ENCODE measurements around the gene TXNIP.

The TXNIP gene

DNA sequence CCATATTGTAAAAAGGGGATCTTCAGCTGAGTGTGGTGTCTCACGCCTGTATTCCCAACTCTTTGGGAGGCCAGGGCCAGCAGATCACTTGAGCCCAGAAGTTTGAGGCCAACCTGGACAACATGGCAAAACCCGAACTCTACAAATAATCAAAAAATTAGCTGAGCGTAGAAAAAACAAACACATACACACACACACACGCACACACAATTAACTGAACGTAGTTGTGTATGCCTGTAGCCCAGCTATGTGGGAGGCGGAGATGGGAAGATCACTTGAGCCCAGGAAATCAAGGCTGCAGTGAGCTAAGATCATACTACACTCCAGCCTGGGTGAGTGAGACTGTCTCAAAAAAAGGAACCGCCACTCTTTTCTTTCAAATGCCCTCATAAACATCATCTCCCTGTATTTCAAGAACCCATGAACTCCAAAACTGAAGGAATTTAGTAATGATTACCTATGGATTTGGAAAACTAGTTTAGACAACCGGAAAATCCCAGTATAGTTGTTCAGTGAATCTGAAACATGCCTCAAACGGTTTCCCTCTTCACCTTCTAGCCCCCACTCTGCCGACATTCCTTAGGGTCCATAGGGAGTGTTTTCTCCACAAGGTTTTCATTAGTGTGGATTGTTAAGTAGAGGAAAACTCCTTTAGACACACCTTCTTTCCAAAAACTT, 4.5 kb downstream of the TXNIP start:
- in situ Hi-C loops (cut with HindIII; ENCODE audit: low pct_ligation_motif_present, low pct_unique_long_range_greater_than_20kb, low sequenced_read_pairs): no loop called here
- no peak for DNase-seq

DNA sequence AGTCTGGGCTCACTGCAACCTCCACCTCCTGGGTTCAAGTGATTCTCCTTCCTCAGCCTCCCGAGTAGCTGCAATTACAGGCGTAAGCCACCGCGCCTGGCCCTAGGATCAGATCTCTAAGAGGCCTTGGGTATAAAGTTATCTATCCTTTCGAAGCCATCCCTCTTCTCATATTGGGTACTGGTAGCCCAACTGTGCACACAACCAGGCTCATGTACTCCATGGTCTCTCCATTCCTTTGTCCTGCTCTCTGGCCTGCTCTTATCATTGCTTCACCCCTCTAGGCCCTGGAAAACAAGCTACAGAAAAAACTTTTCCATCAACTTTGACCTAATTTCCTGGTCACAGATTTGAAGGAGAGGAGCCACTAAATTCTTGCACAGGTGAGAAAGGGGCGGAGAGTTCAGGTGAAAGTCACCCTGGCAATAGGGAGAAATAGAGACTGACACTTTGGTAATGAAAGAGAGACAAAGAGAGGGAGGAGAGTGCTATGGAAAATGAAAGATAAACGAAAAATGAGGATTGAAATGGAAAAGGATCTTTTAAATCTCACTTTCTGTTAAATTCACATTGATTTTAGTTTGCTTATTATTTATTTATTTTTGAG, 6.0 kb downstream of the TXNIP start:
- in situ Hi-C loops (cut with HindIII; ENCODE audit: low pct_ligation_motif_present, low pct_unique_long_range_greater_than_20kb, low sequenced_read_pairs): no loop called here
- no peak for DNase-seq

DNA sequence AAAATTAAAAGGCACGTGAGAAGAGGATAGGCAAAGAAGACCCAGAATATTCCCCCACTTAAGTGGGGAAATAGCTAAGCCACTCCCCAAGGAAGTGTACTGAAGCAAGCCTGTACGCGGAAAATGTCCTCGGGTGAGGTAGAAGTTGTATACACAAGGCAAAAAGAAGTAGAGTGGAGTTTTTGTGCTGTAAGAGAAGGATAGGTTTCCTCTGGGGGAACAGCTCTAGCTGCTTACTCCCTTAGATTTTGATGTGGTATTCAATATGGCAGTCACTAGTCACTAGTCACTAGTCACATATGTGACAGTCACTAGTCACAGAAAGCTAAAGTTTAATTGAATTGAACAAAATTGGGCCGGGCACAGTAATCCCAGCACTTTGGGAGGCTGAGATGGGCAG, 7.6 kb downstream of the TXNIP start:
- in situ Hi-C loops (cut with HindIII; ENCODE audit: low pct_ligation_motif_present, low pct_unique_long_range_greater_than_20kb, low sequenced_read_pairs): no loop called here
- no peak for DNase-seq

DNA sequence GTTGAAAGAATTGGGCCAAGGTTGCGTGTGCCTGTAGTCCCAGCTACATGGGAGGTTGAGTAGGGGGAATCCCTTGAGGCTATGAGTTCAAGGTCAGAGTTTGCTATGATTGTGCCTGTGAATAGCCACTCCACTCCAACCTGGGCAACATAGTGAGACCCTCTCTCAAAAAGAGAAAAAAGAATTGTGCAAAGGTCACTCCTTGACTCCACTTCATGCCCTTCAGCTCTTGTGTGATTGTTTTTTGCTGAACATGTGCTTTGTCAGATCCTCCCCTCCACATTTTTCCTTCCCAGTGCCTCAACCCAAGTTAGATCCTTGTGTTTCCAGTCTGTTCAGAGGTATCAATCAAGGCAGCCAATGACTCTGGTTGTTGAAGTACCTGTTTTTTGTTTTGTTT, 8.5 kb downstream of the TXNIP start:
- no peak for DNase-seq
- in situ Hi-C loops (cut with HindIII; ENCODE audit: low pct_ligation_motif_present, low pct_unique_long_range_greater_than_20kb, low sequenced_read_pairs): no loop called here

DNA sequence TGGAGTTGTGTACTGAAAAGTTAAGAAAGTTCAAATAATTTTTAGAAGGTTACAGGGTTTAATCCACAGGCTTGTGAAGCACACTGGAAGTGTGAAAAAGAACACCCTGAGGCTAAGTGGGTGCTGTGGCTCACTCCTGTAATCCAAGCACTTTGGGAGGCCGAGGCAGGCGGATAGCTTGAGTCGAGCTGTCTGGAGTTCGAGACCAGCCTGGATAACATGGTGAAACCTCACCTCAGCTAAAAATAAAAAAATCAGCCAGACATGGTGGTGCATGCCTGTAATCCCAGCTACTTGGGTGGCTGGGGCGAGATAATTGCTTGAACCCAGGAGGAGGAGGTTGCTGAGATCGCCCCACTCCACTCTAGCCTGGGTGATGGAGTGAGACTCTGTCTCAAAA, 9.8 kb downstream of the TXNIP start:
- DNase-seq: no peak
- in situ Hi-C loops (cut with HindIII; ENCODE audit: low pct_ligation_motif_present, low pct_unique_long_range_greater_than_20kb, low sequenced_read_pairs): no loop called here

DNA sequence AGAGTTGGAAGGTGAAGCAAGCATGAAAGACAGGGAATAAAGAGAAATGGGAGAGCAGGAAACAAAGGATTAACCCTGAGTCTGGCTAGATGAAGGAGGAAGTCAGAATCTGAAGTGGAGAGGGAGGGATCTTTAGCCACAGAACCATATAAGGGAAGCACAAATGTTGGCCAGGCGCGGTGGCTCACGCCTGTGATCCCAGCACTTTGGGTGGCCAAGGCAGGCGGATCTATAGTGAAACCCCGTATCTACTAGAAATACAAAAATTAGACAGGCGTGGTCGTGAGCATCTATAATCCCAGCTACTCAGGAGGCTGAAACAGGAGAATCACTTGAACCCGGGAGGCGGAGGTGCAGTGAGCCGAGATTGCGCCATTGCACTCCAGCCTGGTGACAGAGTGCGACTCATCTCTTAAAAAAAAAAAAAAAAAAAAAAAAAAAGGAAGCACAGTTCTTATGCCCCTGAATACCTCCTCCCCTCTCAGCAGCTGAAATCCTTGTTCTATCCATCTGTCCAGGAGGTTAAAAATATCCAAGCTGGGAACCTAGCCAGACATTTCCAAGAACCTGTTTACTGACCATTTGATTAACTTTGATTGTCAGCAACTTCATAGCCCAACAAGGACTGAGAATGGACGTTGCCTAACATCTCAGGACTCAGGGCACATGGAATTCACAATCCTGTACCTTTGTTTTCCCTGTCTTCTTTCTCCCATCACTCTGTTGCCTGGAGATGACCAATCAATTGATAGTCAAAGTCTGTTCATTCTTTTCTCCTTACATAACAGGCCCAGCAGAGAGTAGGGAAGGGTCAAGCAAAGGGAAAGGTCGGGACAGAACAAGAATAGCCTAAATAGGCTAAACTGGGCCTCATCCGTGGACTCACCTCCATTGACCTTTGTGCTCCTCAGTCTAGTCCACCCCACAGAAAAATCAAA, 10.6 kb downstream of the TXNIP start:
- in situ Hi-C loops (cut with HindIII; ENCODE audit: low pct_ligation_motif_present, low pct_unique_long_range_greater_than_20kb, low sequenced_read_pairs): no loop called here
- no peak for DNase-seq

DNA sequence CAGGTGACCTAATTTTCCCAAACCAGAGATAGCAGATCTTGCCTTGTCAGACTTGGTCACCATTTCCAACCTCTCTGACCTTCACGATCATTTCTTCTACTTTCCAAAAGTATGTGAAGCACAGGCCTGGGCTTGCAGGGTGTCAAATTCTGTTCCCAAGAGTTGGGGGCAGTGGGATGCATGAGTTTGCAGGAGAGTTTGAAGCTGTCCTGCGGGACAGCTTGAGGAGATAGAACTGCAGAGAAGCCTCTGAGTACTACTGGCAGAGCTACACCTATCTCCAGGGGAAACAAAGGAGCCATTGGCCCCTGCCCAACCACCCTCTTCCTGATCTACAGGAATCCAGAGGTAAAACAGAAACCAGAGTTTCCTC, 11.3 kb downstream of the TXNIP start:
- no peak for DNase-seq
- in situ Hi-C loops (cut with HindIII; ENCODE audit: low pct_ligation_motif_present, low pct_unique_long_range_greater_than_20kb, low sequenced_read_pairs): no loop called here

DNA sequence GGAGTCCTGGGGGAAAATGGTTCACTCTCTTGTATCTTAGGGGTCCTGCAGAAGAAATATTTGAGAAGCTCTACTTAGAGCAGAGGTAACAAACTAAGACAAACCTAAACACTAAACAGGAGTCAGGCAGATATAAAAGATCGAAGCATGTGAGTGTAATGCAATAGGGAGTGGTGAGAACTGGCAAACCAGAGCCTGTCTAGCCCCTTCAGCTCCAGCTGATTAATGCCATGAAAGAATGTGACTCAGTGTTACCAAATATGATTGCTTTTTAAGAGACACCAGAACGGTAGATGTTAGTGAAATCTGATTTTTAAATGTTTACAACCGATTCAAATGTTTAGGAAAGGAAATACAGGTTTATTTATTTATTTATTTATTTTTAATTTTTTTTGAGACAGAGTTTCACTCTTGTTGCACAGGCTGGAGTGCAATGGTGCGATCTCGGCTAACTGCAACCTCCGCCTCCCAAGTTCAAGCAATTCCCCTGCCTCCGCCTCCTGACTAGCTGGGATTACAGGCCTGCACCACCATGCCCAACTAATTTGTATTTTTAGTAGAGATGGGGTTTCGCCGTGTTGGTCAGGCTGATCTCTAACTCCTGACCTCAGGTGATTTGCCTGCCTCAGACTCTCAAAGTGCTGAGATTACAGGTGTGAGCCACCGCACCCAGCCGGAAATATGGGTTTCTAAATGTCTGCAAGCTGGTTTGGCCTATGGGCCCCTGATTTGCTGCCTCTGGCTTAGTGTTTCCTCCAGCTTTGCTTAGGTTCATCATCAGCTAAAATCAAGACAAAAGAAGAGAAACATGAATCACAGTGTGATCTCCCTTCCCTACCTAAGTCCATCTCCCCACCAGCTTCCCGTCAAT, 12.2 kb downstream of the TXNIP start:
- no peak for DNase-seq
- in situ Hi-C loops (cut with HindIII; ENCODE audit: low pct_ligation_motif_present, low pct_unique_long_range_greater_than_20kb, low sequenced_read_pairs): no loop called here

DNA sequence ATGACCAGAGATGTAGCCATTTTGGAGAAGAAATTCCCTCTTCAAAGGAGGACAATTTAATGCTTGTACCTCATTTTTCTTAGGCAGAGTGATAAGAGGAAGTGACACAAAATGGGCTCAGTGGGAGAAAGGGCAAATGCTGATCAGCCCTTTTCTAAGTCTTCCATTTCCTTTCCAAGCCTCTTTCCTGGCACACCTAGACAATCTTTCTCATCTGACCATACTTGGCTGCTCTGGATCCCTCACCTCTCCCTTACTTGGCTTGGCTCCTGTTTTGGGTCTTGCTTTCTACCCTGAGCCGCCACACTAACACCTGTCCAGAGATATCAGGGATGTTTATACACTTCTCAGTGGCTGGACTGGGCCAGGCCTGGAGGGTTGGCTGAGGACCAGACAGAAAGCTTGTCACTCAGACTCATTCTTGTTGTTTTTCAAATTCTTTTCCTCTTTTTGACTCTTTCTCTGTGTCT, 13.1 kb downstream of the TXNIP start:
- in situ Hi-C loops (cut with HindIII; ENCODE audit: low pct_ligation_motif_present, low pct_unique_long_range_greater_than_20kb, low sequenced_read_pairs): no loop called here
- DNase-seq: no peak

DNA sequence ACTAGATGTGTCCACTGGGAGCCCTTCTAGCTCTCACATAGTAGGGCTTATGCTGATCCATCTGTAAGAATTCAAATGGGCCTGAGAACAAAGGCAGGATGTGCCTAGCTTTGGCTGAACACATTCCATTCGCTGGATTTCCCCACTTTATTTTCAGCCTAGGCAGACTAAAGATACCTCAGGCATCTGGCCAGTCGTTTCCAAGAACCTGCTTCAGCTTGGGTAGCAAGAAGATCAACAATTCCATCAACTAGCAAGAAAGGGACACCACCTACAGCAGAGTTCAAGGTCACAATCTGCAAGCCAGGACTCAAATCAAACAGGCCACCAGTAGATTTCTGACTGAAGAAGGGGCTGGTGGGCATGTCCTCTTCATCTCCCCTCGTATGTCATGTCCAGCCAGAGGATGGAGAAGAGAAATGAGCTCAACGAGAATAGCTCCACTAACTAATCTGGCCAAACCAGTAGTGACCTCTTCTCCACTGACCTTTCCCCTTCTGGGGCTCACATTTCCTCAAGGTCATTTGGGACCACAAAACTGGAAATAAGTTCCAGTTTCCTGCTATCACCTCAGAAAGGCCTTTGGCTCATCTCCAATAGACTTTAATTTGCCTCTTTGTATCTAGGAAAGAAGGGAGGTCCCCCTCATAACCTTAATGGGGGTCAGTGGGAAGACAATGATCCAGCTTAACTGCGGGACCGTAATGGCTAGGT, 14.2 kb downstream of the TXNIP start:
- in situ Hi-C loops (cut with HindIII; ENCODE audit: low pct_ligation_motif_present, low pct_unique_long_range_greater_than_20kb, low sequenced_read_pairs): no loop called here
- DNase-seq: no peak

DNA sequence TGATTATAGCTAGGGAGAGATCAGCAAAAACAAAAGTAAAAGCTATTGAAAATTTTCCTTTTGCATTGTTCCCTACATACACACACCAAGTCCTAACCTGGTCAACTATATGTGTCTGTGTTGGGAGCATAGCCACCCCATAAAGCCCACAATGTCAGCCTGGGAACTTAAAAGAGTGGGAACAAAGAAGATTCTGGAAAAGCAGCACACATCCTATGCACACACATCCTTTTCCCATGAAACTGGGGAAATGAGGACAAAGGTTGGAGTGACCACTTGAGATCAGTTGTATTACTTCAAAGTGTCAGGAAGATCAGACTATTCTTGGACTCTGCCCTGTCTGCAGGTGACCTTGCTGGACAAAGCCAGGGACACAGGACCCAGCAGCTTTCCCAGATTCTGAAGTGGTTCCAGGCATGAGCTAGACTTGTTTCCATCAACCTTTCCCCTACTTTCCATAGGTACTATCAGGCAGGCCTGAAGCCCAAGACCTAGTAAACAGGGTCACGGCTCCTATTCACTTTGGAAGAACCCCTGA, 15.9 kb downstream of the TXNIP start:
- in situ Hi-C loops (cut with HindIII; ENCODE audit: low pct_ligation_motif_present, low pct_unique_long_range_greater_than_20kb, low sequenced_read_pairs): no loop called here
- no peak for DNase-seq

DNA sequence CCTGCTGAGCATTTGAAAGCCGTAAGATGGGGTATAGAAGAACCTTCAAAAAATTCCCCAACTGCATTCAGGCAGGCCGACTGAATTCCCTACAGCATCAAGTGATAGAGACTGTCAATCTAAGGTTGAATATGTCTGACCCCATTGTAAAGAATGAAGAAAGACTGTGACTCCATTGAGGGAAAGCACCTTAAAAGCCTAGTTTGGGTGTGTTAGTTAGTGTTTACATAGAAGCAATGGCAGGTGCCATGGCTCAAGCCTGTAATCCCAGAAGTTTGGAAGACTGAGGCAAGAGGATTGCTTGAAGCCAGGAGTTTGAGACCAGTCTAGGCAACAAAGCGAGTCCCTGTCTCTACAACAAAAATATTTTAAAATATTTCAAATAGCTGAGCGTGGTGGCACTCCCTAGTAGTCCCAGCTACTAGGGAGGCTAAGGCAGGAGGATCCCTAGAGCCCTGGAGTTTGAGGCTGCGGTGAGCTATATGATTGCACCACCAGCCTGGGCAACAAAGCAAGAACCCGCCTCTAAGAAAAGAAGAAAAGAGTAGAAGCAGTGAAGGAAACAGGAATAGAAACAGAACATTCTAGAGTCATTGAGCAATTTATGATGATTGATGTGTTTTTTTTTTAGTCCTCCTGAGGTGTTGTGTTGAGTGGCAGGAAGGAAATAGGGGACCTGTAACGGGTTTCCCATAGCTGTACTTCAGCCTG, 16.5 kb downstream of the TXNIP start:
- in situ Hi-C loops (cut with HindIII; ENCODE audit: low pct_ligation_motif_present, low pct_unique_long_range_greater_than_20kb, low sequenced_read_pairs): no loop called here
- no peak for DNase-seq

DNA sequence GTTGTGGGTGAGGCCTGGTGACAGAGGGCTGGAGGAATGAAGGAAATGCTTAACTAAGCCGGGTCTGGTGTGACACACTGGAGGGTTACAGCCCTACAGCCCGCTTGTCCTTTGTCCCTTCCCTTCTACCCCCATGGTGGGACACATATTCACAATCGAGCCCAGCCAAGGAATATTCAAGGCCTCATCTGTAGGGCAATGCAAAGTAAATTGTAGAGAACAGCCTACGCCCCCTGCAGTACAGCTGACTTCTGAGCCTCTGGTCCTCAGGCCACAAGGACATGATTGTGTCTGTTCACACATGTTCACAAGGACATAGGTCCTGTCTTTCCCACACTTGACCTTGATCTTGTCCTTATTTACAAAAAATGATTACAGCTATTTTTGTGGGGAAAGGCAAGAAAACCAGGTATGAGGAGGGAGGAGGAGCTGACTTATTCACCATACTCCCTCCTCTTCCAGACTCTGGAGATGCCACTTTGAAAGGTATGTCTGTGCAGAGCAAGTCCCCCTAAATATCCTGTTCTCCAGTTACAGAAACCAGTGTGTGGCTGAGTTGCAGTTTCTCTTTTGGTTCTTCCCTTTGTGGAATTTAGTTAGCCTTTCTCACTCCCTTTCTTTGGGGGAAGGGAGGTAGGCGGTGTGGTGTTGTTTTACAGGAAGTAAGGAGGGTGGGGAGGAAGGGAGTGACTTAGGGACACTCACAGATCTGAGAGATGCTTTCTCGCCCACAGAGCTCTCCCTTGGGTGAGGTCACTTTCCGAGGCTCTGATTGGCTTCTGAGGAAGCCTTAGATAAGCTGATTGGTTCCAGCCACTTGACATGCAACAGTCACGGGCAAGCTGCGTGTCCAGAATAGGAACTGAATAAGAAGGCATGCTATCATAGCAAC, 17.3 kb downstream of the TXNIP start:
- in situ Hi-C loops (cut with HindIII; ENCODE audit: low pct_ligation_motif_present, low pct_unique_long_range_greater_than_20kb, low sequenced_read_pairs): no loop called here
- DNase-seq: peak; percentile 100

DNA sequence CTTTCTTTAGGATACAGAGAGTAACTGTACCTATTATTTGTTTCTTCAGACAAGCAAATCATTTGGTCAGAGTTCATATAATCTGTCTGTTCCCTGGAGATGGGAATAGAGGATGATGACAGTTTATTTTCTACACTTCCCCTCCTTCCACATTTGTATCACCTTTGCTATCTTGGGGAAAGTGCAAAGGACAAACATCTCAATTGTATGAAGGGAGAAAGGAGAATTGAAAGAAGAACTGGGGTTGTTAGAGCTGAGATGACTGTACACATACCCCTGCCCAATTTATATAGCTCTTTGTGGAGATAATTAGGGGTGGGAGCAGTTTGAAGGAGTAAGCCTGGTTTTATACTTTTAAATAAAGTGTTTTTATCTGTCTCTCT, 17.9 kb downstream of the TXNIP start:
- DNase-seq: no peak
- in situ Hi-C loops (cut with HindIII; ENCODE audit: low pct_ligation_motif_present, low pct_unique_long_range_greater_than_20kb, low sequenced_read_pairs): no loop called here

DNA sequence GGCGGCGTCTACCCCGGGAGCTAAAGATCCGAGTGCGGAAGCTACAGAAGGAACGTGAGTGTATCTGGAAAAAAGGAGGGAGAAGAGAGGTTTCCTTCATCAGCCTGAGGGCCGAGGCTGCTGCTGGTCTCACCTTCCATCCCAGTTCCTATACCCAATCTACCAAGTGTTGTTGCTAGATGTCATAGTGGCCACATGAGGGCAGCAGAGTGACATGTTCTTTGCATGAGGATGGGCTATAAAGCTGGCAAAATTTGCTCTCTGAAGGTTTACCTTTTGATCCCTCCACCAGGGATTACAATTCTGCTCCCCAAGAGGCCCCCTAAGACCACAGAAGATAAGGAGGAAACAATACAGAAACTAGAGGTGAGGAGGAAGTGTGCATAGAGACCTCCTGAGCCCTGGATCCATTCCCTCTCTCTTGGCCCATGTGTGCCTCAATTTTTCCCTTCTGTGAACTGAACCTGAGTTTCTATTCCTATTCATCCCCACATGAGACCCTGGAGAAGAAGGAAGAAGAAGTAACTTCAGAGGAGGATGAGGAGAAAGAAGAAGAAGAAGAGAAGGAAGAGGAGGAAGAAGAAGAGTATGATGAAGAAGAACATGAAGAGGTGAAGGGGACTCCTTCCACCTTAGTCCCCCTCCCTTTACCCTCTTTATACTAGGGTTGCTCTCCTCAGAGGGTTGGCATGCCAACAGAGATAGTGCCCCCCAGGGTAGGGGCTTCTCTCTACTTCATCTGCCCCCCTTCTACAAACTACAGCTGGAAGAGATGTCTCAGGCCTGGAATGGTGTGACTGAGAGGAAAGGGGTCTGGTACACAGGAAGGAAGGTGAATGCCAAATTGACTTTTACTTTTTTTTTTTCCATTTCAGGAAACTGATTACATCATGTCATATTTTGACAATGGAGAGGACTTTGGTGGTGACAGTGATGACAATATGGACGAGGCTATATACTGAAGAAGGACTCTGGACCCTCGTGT, 18.6 kb downstream of the TXNIP start:
- in situ Hi-C loops (cut with HindIII; ENCODE audit: low pct_ligation_motif_present, low pct_unique_long_range_greater_than_20kb, low sequenced_read_pairs): no loop called here
- peak; percentile 80 for DNase-seq

Measured in ACHN (cell line).